HepG2 (cell line): ENCODE results near the gene PUDP. TPM values are rescaled to one million over a fixed set of nuclear protein-coding genes. Genes with fewer than 3 reads are reported as not detected.

ENCODE experiments used
- ARNT2 ChIP-seq: sonication (generic); formaldehyde crosslinking; IDR thresholded peaks from 2 replicates; pipeline ENCODE4 v1.8.0; 2022; ENCODE audit warnings: mild to moderate bottlenecking, low read depth, missing genetic modification reagents, moderate library complexity
- CCDC6 ChIP-seq: sonication (generic); formaldehyde crosslinking; IDR thresholded peaks from 2 replicates; pipeline ENCODE4 v1.8.1; 2022; ENCODE audit warnings: mild to moderate bottlenecking, missing genetic modification reagents, moderate library complexity
- NRL ChIP-seq: sonication (generic); formaldehyde crosslinking; IDR thresholded peaks from 2 replicates; pipeline ENCODE4 v1.5.0; 2020; ENCODE audit warnings: missing genetic modification reagents, mild to moderate bottlenecking, moderate library complexity, borderline replicate concordance
- STAT6 ChIP-seq: sonication (generic); formaldehyde crosslinking; IDR thresholded peaks from 2 replicates; pipeline ENCODE4 v1.4.0; 2020; ENCODE audit warnings: missing genetic modification reagents, mild to moderate bottlenecking, borderline replicate concordance
- YEATS2 ChIP-seq: sonication (generic); formaldehyde crosslinking; IDR thresholded peaks from 2 replicates; pipeline ENCODE4 v1.4.0; 2020; ENCODE audit warnings: missing genetic modification reagents, borderline replicate concordance
- ZNF441 ChIP-seq: sonication (generic); formaldehyde crosslinking; IDR thresholded peaks from 2 replicates; pipeline ENCODE4 v1.7.0; 2021; ENCODE audit warnings: missing genetic modification reagents, borderline replicate concordance
- ZNF546 ChIP-seq: sonication (generic); formaldehyde crosslinking; conservative IDR thresholded peaks from 2 replicates; pipeline ENCODE4 v1.8.1; 2023; ENCODE audit warnings: mild to moderate bottlenecking, missing genetic modification reagents
- ZNF607 ChIP-seq: sonication (generic); formaldehyde crosslinking; IDR thresholded peaks from 2 replicates; pipeline ENCODE4 v1.5.1; 2020; ENCODE audit warnings: missing genetic modification reagents, mild to moderate bottlenecking, borderline replicate concordance
- ZSCAN12 ChIP-seq: sonication (generic); formaldehyde crosslinking; IDR thresholded peaks from 2 replicates; pipeline ENCODE4 v1.9.0; 2021; ENCODE audit warnings: mild to moderate bottlenecking, missing genetic modification reagents
- ZSCAN5A ChIP-seq: sonication (generic); formaldehyde crosslinking; IDR thresholded peaks from 2 replicates; pipeline ENCODE4 v1.8.0; 2022; ENCODE audit warnings: mild to moderate bottlenecking, missing genetic modification reagents, borderline replicate concordance
- polyA plus RNA-seq, 8 experiments: library from polyadenylated mRNA; depleted of rRNA in 3 of 8; stranded (reverse) in 7 of 8; unstranded in 1 of 8; fragments of >200 nt; fragmentation: Illumina TruSeq in 4 of 8; extraction: Trizol in 4 of 8; gene quantifications; 2 replicates each; pipeline versions ENCODE4 v1.2.1 to v1.2.3, GENCODE V29; 2011 to 2016; ENCODE audit warnings: low read depth in 4 of 8, missing spikeins in 1 of 8, mixed read lengths in 1 of 8; ENCODE audit not compliant: insufficient read depth in 1 of 8
- total RNA-seq, 5 experiments: library from RNA; depleted of rRNA; stranded (reverse); fragments of >200 nt; fragmentation: Illumina TruSeq; extraction: Trizol; gene quantifications; 2 replicates each; pipeline ENCODE4 v1.2.3, GENCODE V29; 2016; ENCODE audit warnings: low read depth in 1 of 5

PUDP gene
- total and polyA plus RNA-seq, 2 of the 13 experiments (the other 11 are each of a cell fraction or from before 2014, with no cell fraction given) = 7.5 to 23.5 TPM

GRCh38 chrX:7059859-7060258, 88.1 kb downstream of the PUDP start (continued):
- TF ChIP-seq ZSCAN5A (CRISPR knock-in tag) (no peak), STAT6 (CRISPR knock-in tag) (no peak), ZSCAN12 (CRISPR knock-in tag) (no peak), ZNF441 (CRISPR knock-in tag) (no peak), YEATS2 (no peak), ARNT2 (CRISPR knock-in tag) (no peak), CCDC6 (CRISPR knock-in tag) (no peak), ZNF546 (no peak), NRL (no peak), ZNF607 (no peak)
